K562 (cell line): ENCODE data around the gene CELA1. TPM values are rescaled to one million over a fixed set of nuclear protein-coding genes. Genes with fewer than 3 reads are reported as not detected.

ENCODE experiments used
- ATAC-seq: fragments of 200-7000 bp; cut with Tn5 transposase; 3 replicates; pipeline ENCODE4 v1.9.1; 2020; ENCODE audit warnings: moderate library complexity
- BruUV-seq: library from RNA; stranded (reverse); fragments of 400-500 nt; replicated peaks from 2 replicates; lab custom pipeline; 2021; lab: Mats Ljungman, UMichigan
- CTCF ChIA-PET: fragments of 300-600 bp; formaldehyde crosslinking; extraction: SDS; loops from one replicate; lab custom pipeline; 2021; ENCODE audit warnings: low intra/inter-chr PET ratio; lab: Yijun Ruan, JAX
- POLR2A ChIA-PET: fragments of 300-600, 350-650 bp; sonication (Branson Sonifier 250); formaldehyde crosslinking; extraction: SDS; loops from one replicate; lab custom pipeline; 2021; ENCODE audit warnings: antibody characterized with exemption, inconsistent platforms; lab: Yijun Ruan, JAX
- DNase-seq, 4 experiments: peaks; one replicate each; pipeline versions ENCODE4 v3.0.0 to v3.0.0-alpha.2; 2011 to 2018; ENCODE audit warnings: low spot score in 3 of 4, mixed read lengths in 3 of 4; ENCODE audit errors: extremely low read depth in 1 of 4
- FAIRE-seq: peaks from 2 replicates; lab custom pipeline; 2011; peaks lifted over from hg19 to GRCh38; lab: Jason Lieb, UNC
- H2AFZ ChIP-seq: 2 replicates; pipeline ENCODE4 v1.6.0; 2011; ENCODE audit warnings: low read depth, low read length, control low read depth, inconsistent platforms
- H3K27ac ChIP-seq: fragments of 200-600 bp; 3 replicates; pipeline ENCODE4 v1.8.0; 2011; ENCODE audit warnings: low read depth, mild to moderate bottlenecking, control low read depth, inconsistent platforms, low read length, moderate library complexity, mixed read lengths; ENCODE audit errors: extremely low read depth
- H3K27me3 ChIP-seq, 2 experiments: fragments of 300-600 bp in 1 of 2; 2 replicates in 1 of 2; 3 replicates in 1 of 2; pipeline versions ENCODE4 v1.6.0 to v1.8.0; 2011; ENCODE audit warnings: inconsistent platforms in 2 of 2, low read length in 2 of 2, mild to moderate bottlenecking in 1 of 2, mixed read lengths in 1 of 2, moderate library complexity in 1 of 2; ENCODE audit not compliant: control insufficient read depth in 2 of 2, insufficient read depth in 2 of 2
- H3K36me3 ChIP-seq: fragments of 300-600 bp; 3 replicates; pipeline ENCODE4 v1.8.0; 2011; ENCODE audit warnings: mild to moderate bottlenecking, low read length, inconsistent platforms; ENCODE audit not compliant: control insufficient read depth, insufficient read depth
- H3K4me1 ChIP-seq, 2 experiments: fragments of 200-600 bp in 1 of 2; replicated peaks in 1 of 2; 2 replicates in 1 of 2; 3 replicates in 1 of 2; pipeline versions ENCODE4 v1.5.1 to v1.8.0; 2011; ENCODE audit warnings: inconsistent platforms in 2 of 2, low read length in 2 of 2, mild to moderate bottlenecking in 1 of 2, mixed read lengths in 1 of 2, moderate library complexity in 1 of 2; ENCODE audit not compliant: control insufficient read depth in 2 of 2, insufficient read depth in 2 of 2
- H3K4me2 ChIP-seq: 2 replicates; pipeline ENCODE4 v1.6.1; 2011; ENCODE audit warnings: low read length, control low read depth, inconsistent platforms, mixed read lengths; ENCODE audit not compliant: insufficient read depth
- H3K4me3 ChIP-seq: fragments of 200-600 bp; sonication (generic), shearing (Covaris generic); 2 replicates; pipeline ENCODE4 v1.5.1; 2016; ENCODE audit warnings: control low read depth, inconsistent platforms
- H3K79me2 ChIP-seq: fragments of 200-600 bp; 3 replicates; pipeline ENCODE4 v1.8.0; 2011; ENCODE audit warnings: low read length, inconsistent platforms; ENCODE audit not compliant: control insufficient read depth, insufficient read depth
- H3K9ac ChIP-seq, 2 experiments: 2 replicates each; pipeline versions ENCODE4 v1.6.0 to v1.6.1; 2011; ENCODE audit warnings: low read depth in 2 of 2, low read length in 2 of 2, control low read depth in 1 of 2, inconsistent platforms in 1 of 2, mild to moderate bottlenecking in 1 of 2, mixed read lengths in 1 of 2; ENCODE audit not compliant: insufficient read depth in 1 of 2
- H3K9me1 ChIP-seq: one replicate; pipeline ENCODE4 v1.6.0; 2011; ENCODE audit warnings: inconsistent platforms, mild to moderate bottlenecking, low read length, moderate library complexity; ENCODE audit not compliant: control insufficient read depth, insufficient read depth
- H3K9me3 ChIP-seq: replicated peaks from 2 replicates; pipeline ENCODE4 v1.5.1; 2011; ENCODE audit warnings: low read depth, low read length, inconsistent platforms; ENCODE audit not compliant: control insufficient read depth, insufficient read depth
- H4K20me1 ChIP-seq: replicated peaks from 2 replicates; pipeline ENCODE4 v1.6.1; 2011; ENCODE audit warnings: low read length, inconsistent platforms, mixed read lengths; ENCODE audit not compliant: control insufficient read depth, insufficient read depth
- ADNP ChIP-seq: fragments of 200-800 bp; sonication (Bioruptor generic); IDR thresholded peaks from 2 replicates; pipeline ENCODE4 v1.6.1; 2016; ENCODE audit warnings: missing genetic modification characterization, missing compliant biosample characterization
- ARID3B ChIP-seq: fragments of 250-450 bp; sonication (Bioruptor Pico); IDR thresholded peaks from 2 replicates; pipeline ENCODE4 v1.4.0; 2020; ENCODE audit warnings: borderline replicate concordance
- CEBPB ChIP-seq: fragments of 450-650 bp; IDR thresholded peaks from 2 replicates; pipeline ENCODE4 v1.6.1; 2016; ENCODE audit warnings: missing genetic modification characterization, missing compliant biosample characterization
- CHD1 ChIP-seq: fragments of 200-600 bp; sonication (generic); IDR thresholded peaks from one replicate; pipeline ENCODE4 v1.6.1; 2012; ENCODE audit warnings: mild to moderate bottlenecking, moderate library complexity, low read length, inconsistent platforms
- CHD2 ChIP-seq: IDR thresholded peaks from 2 replicates; pipeline ENCODE4 v1.6.1; 2011; ENCODE audit warnings: low read depth, low read length
- HES1 ChIP-seq: fragments of 450-650 bp; IDR thresholded peaks from 2 replicates; pipeline ENCODE4 v1.6.1; 2016; ENCODE audit warnings: low read depth, mild to moderate bottlenecking, moderate library complexity
- HNRNPL ChIP-seq: fragments of 200-400 bp; formaldehyde crosslinking; IDR thresholded peaks from 2 replicates; pipeline ENCODE4 v1.6.1; 2017; ENCODE audit warnings: low read depth, mild to moderate bottlenecking, low read length
- HNRNPUL1 ChIP-seq: fragments of 200-400 bp; formaldehyde crosslinking; IDR thresholded peaks from 2 replicates; pipeline ENCODE4 v1.6.1; 2017; ENCODE audit warnings: low read length
- KLF10 ChIP-seq: fragments of 250-450 bp; sonication (Bioruptor Pico); IDR thresholded peaks from 2 replicates; pipeline ENCODE4 v1.6.1; 2021; ENCODE audit warnings: matching md5 sums
- POLR2AphosphoS5 ChIP-seq: IDR thresholded peaks from 2 replicates; pipeline ENCODE4 v1.6.1; 2011; ENCODE audit warnings: mild to moderate bottlenecking, low read depth, low read length, moderate library complexity; ENCODE audit not compliant: control insufficient read depth, insufficient read depth
- POLR3A ChIP-seq: IDR thresholded peaks from 2 replicates; pipeline ENCODE4 v1.6.1; 2011; ENCODE audit warnings: borderline replicate concordance, mild to moderate bottlenecking, moderate library complexity; ENCODE audit not compliant: insufficient read length, insufficient read depth; ENCODE audit errors: extremely low read depth
- SIN3B ChIP-seq: fragments of 450-650 bp; IDR thresholded peaks from 2 replicates; pipeline ENCODE4 v1.6.1; 2017; ENCODE audit warnings: low read depth, mild to moderate bottlenecking, moderate library complexity
- STAG1 ChIP-seq: sonication (generic); formaldehyde crosslinking; IDR thresholded peaks from 2 replicates; pipeline ENCODE4 v1.5.0; 2020; ENCODE audit warnings: missing genetic modification reagents, borderline replicate concordance
- STAT5A ChIP-seq: IDR thresholded peaks from 2 replicates; pipeline ENCODE4 v1.6.1; 2012; ENCODE audit warnings: low read length, inconsistent platforms, borderline replicate concordance
- TAF1 ChIP-seq: IDR thresholded peaks from 2 replicates; pipeline ENCODE4 v1.6.1; 2011; ENCODE audit warnings: mild to moderate bottlenecking, low read length, moderate library complexity; ENCODE audit not compliant: insufficient read depth, control insufficient read depth, severe bottlenecking; ENCODE audit errors: extremely low read depth
- ZBTB12 ChIP-seq: fragments of 250-450 bp; sonication (Bioruptor Pico); IDR thresholded peaks from 2 replicates; pipeline ENCODE4 v1.4.0; 2020
- ZBTB34 ChIP-seq: fragments of 250-450 bp; sonication (Bioruptor Pico); IDR thresholded peaks from 2 replicates; pipeline ENCODE4 v1.8.0; 2021; ENCODE audit warnings: mild to moderate bottlenecking, moderate library complexity
- ZNF212 ChIP-seq: fragments of 450-650 bp; formaldehyde crosslinking; IDR thresholded peaks from 2 replicates; pipeline ENCODE4 v1.4.0; 2020; ENCODE audit warnings: mild to moderate bottlenecking
- ZNF324 ChIP-seq: fragments of 250-450 bp; sonication (Bioruptor Pico); IDR thresholded peaks from 2 replicates; pipeline ENCODE4 v1.4.0; 2020; ENCODE audit warnings: mild to moderate bottlenecking
- WGBS: fragments of 100-300 bp; shearing (Covaris generic); methylation state at CpG from one replicate; pipeline ENCODE4 v1.1.6; 2016; ENCODE audit warnings: low coverage, mixed read lengths; ENCODE audit not compliant: insufficient coverage; ENCODE audit errors: missing lambda C conversion rate; 5-methylcytosine and 5-hydroxymethylcytosine counted together
- in situ Hi-C: fragments of 300-500 bp; cut with MboI; formaldehyde crosslinking; loops from 4 replicates; pipeline ENCODE4 v1.15.0; 2018; ENCODE audit warnings: inconsistent platforms, mixed read lengths
- intact Hi-C: fragments of 100-400 bp; cut with micrococcal nuclease; formaldehyde crosslinking; loops from 2 replicates; pipeline ENCODE4 v1.14.2; 2022
- polyA plus RNA-seq, 8 experiments: library from polyadenylated mRNA; depleted of rRNA in 4 of 8; stranded (reverse) in 5 of 8; unstranded in 3 of 8; fragments of >200 nt; fragmentation: Nextera tagmentation in 2 of 8; fragmentation: Illumina TruSeq in 1 of 8; extraction: Ambion mirVana in 2 of 8; extraction: Trizol in 1 of 8; gene quantifications; 2 replicates each; pipeline versions ENCODE4 v1.2.1 to v1.2.3, GENCODE V29; 2011 to 2014; ENCODE audit warnings: inconsistent platforms in 1 of 8, missing spikeins in 1 of 8
- total RNA-seq, 7 experiments: library from RNA; depleted of rRNA in 6 of 7; stranded (reverse); fragments of >200 nt in 6 of 7; fragmentation: Illumina TruSeq in 2 of 7; extraction: Trizol in 2 of 7; gene quantifications; 2 replicates each; pipeline versions ENCODE4 v1.2.1 to v1.2.3, GENCODE V29; 2011 to 2021; ENCODE audit warnings: low replicate concordance in 1 of 7

Gene CELA1
- total and polyA plus RNA-seq, 9 of the 15 experiments (the other 6 are each of a cell fraction or from before 2014, with no cell fraction given), result 0.06 to 0.27 (median 0.22) TPM; not detected in 6

- no peak for ATAC-seq
- POLR2A ChIA-PET, result interaction anchor here (1.2 kb wide), 1 partner anchor 7 kb away, joined by 4 read pairs; no protein-coding TSS in a partner anchor
- TF ChIP-seq TAF1 (no peak), ZBTB12 (no peak), KLF10 (CRISPR knock-in tag) (no peak), ARID3B (CRISPR knock-in tag) (no peak), ZBTB34 (CRISPR knock-in tag) (no peak), ADNP (tag) (no peak), HNRNPUL1 (no peak), POLR3A (no peak), CEBPB (tag) (no peak), SIN3B (no peak), HNRNPL (no peak), CHD1 (no peak), STAT5A (no peak), HES1 (no peak), ZNF212 (CRISPR knock-in tag) (no peak), STAG1 (CRISPR knock-in tag) (no peak), CHD2 (no peak), ZNF324 (CRISPR knock-in tag) (no peak), POLR2AphosphoS5 (no peak)
Observed at GRCh38 chr12:51334764-51335163, 11.7 kb downstream of the CELA1 start.

More at GRCh38 chr12:51334764-51335163, 11.7 kb downstream of the CELA1 start:
- Histone ChIP-seq H3K36me3 (no peaks in the 10 kb centered on the region), H3K79me2 (no peaks in the 10 kb centered on the region), H2AFZ (no peak overlapping the region), H3K4me1 (peaks cover 0 to 11% of the 10 kb centered on the region in 2 experiments), H3K4me2 (no peak overlapping the region), H3K9me1 (no peaks in the 10 kb centered on the region), H3K9me3 (no peaks in the 10 kb centered on the region), H3K9ac (no peak overlapping the region), H3K4me3 (no peak overlapping the region), H4K20me1 (no peaks in the 10 kb centered on the region), H3K27me3 (no peaks in the 10 kb centered on the region), H3K27ac (no peak overlapping the region)
- DNase-seq (no peak), FAIRE-seq (no peak)
- CTCF ChIA-PET, result no interaction called here
- BruUV-seq, result no TSS peak
- WGBS, result 69% methylated on average over 4 of the region's 4 CpGs
- intact Hi-C loops (no loop called here), in situ Hi-C loops (no loop called here)
